Stimulated activated CD4-positive, alpha-beta T cell treated with anti-CD3 and anti-CD28 coated beads, Interleukin-12 subunit alpha, Interleukin-12 subunit beta, amount 100 ng/mL, for 4 hours (primary cell): ENCODE measurements around the gene HIP1.
"Not testable (repeated sequence)": the region's sequence is repeated elsewhere in the genome, so short reads cannot be mapped to it uniquely, and the experiment has no call there.

ENCODE experiments used
- DNase-seq: peaks from one replicate; pipeline ENCODE4 v3.0.0-alpha.2; 2020

The HIP1 gene

DNA sequence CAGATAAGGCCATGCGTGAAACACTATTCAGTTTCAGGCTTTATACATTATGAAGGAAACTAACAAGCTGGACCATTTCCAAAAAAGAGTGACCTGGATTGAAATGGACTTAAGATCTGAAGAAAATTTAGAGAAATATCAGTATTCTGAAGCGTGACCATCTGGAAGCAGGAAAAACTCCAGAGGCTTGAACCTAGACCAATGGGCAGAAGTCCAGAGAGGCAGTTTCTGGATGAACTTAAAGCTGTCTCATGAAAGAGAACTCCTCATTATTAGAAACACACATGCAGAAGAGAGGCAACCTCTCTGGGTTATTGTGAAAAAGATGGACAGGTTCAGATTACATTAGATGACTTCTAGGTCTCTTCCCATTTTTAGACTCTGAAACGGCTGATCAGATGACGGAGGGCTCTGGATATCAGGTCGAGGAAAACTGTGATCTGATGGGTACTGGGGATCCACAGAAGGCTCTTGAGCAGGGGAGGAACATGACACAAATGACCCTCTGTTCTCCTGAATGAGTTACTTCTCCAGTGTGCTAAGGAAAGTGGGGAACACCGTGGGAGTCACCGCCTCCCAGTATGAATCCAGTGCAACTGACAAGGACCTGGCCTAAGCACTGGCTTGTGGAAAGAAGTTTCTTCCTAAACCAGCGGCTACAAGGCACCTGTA lies 130.2 kb downstream of the HIP1 start:
- DNase-seq, result no peak

DNA sequence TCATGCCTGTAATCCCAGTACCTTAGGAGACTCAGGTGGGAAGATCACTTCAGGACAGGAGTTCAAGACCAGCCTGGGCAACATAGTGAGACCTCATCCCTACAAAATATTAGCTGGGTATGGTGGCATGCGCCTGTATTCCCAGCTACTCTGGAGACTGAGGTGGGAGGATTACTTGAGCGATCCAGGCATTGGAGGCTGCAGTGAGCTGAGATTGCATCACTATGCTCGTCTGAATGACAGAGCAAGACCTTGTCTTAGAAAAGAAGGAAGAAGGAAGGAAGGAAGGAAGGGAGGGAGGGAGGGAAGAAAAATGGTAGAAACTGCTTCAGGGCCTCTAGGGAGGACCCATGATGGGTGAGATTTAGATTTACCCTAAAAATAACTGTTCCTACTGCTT lies 134.3 kb downstream of the HIP1 start:
- no peak for DNase-seq

GRCh38 chr7:75602831-75603230 lies 135.9 kb downstream of the HIP1 start:
- not testable (repeated sequence) for DNase-seq

- no peak for DNase-seq
Measured at GRCh38 chr7:75601539-75601938, 137.2 kb downstream of the HIP1 start.

- DNase-seq, result not testable (repeated sequence)
Measured at GRCh38 chr7:75600748-75601147, 138.0 kb downstream of the HIP1 start.

GRCh38 chr7:75599244-75599781 lies 139.4 kb downstream of the HIP1 start:
- no peak for DNase-seq

DNA sequence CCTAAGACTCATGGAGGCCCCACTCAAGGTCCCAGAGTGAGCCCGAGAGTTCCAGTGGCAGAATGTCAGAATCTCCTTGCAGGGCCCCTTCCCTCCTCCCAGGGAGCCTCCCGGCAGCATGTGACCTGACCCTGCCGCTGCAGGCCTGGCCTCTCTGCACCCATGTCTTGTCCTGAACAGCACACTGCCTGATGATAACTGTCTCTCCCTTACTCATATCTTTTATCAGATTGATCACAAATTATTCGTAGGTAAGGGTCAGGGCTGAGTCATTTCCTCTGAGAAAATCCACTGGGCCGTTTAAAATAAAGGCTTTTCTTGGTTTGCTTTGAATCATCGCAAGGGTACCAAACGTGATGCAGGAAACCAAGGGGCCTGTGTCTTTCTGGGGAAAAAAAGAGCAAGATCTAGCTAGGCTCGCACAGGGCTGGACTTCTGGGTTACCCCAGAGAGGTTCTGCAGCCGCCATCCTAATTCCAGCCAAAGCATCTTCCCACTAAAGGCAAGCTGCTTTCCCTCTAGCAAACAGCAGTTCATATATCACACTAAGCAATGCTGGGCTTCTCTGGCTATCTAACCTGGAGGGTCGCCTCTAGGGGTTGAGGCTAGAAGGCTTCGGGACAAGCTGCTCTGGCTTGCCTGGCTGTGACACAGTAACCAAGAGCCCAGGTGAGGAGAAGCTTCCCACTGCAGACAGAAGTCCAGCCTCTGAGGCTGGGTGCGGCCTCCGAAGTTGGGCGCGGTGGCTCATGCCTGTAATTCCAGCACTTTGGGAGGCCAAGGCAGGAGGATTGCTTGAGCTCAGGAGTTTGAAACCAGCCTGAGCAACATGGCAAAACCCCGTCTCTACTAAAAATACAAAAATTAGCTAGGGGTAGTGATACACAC lies 141.8 kb downstream of the HIP1 start:
- DNase-seq, result no peak

- DNase-seq, result no peak
Measured at GRCh38 chr7:75595766-75596165, 143.0 kb downstream of the HIP1 start.

GRCh38 chr7:75593500-75594184 lies 145.1 kb downstream of the HIP1 start:
- DNase-seq, result not testable (repeated sequence)

DNA sequence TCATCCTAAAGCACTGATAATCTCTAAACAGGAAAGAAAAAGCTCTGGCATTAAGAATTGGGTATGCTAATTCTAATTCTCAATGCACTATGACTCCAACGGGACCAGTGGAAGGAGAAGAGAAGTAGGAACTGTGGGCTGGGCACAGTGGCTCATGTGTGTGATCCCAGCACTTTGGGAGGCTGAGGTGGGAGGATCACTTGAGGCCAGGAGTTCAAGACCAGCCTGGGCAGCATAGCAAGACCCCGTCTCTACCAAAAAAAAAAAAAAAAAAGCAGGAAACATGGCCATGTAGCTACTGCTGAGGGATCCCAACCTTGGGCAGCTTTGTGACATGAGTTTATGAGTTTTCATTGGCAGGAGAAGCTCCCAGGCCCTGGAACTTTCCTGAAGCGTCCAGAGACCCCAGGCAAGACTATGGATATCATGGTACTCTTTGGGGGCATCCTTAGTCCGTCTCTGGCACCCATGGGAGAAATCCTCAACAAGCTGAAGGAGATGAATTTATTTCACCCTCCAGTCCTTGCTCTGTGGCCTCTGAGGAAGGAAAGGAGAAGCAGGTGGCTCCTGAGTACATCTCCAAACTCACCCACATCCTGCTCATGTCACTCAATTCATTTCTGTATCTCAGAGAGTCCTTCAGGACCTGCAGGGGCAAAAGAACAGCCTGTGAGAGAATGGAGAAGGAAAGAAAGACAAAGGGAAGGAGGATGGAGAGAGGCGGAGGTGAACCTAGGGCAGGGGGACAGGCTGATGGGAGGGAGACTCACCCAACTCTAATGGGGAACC lies 147.1 kb downstream of the HIP1 start:
- no peak for DNase-seq

DNA sequence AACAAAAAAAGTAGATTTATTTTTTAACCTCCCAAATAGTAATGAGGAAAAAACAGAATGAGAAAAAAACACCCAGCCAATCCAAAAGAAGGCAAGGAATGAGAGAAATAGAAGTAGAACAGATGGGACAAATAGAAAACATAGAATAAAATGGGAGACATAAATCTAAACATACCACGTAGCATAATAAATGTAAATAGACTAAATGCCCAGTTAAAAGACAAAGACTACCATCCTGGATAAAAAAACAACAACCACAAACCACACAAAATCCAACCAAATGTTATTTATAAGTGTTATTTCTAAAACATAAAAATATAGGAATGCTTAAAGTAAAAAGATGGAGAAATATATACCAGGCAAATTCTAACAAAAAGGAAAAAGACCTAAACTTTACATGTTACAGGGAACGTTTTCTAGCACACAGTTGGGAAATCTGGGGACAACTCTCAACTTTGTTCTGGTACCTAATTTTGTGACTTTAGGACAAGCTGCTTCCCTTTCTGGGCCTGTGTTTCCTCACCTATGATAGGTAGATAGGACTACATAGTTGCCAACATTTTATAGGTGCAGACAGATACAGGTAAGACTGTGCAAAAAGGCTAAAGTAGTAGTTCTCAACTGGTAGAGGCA lies 148.3 kb downstream of the HIP1 start:
- DNase-seq, result no peak

- no peak for DNase-seq
Measured at GRCh38 chr7:75584354-75584753, 154.4 kb downstream of the HIP1 start.

DNA sequence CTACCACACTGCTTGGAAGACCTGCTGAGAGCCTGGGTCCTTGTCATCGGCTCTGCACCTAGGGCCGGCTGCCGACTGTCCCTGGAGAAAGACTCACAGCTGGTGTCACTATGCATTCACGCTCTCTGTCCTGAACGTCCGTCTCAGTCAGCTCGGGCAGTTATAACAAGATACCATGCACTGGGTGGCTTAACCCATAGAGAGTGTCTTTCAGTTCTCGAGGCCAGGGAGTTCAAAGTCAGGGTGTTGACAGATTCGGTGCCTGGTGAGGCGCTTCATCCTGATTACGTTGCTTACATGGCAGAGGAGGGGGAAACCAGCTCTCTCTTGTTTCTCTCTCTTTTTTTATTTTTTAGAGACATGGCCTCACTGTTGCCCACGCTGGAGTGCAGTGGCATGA lies 155.5 kb downstream of the HIP1 start:
- no peak for DNase-seq

DNA sequence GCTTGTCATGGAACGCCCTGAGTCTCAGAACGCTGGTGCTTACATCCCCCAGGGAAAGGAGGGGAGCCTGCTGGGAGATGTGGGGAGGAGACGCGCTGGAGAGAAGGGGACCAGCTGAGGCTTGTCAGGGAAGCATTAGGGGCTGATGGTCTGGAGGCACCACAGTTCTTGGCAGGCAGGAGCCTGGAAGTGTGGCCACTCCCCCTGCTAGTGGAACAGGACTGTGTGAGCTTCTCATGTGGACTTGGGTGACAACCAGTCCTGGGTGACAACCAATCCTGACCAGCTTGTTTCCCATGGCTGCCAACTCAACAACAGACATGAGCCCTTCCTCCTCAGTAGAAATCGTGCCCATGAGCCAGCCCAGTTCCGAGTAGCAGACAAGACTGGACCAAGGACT lies 158.8 kb downstream of the HIP1 start:
- no peak for DNase-seq

GRCh38 chr7:75578081-75578480 lies 160.7 kb downstream of the HIP1 start:
- no peak for DNase-seq

GRCh38 chr7:75575488-75576121 lies 163.1 kb downstream of the HIP1 start:
- no peak for DNase-seq

- no peak for DNase-seq
Measured at GRCh38 chr7:75573477-75574019, 165.2 kb downstream of the HIP1 start.

DNA sequence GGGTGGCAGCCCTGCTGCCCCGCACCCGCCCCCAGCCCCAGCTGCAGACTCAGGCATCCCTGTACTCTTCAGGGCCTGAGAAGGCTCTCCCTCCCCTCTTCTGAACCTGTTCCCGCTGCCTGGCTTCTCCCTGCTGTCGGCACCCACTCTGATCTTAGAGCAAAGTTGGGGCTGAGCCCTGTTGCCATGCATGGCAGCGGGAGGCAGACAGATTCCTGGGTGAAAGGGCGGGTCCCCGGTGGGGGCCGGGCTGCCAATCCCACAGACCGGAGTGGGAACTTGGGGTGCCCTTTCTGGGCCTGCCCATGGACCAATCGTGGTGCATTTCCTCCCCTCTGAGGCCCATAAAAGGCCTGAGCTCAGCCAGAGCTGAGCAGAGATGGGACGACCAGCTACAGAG lies 165.9 kb downstream of the HIP1 start:
- DNase-seq, result no peak

GRCh38 chr7:75572396-75572795 lies 166.3 kb downstream of the HIP1 start:
- no peak for DNase-seq

GRCh38 chr7:75571209-75571608 lies 167.5 kb downstream of the HIP1 start:
- no peak for DNase-seq

DNA sequence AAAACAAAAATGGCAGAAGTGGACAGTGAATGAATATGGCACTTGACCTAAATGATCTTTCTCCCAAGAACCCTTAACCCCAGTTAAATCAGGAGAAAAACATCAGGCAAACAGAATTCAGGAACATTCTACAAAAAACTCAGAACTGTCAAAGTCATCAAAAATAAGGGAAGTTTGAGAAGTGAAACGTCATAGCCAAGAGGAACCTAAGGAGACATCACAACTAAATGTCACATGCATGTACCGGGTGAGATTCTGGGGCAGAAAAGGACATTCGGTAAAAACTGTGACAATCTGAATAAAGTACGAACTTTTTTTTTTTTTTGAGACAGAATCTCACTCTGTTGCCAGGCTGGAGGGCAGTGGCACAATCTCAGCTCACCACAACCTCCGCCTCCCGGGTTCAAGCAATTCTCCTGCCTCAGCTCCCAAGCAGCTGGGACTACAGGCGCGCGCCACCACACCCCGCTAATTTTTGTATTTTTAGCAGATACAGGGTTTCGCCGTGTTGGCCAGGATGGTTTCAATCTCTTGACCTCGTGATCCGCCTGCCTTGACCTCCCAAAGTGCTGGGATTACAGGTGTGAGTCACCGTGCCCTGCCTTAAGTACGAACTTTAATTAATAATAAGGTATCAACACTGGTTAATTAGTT lies 169.0 kb downstream of the HIP1 start:
- not testable (repeated sequence) for DNase-seq
